Measurements from ENCODE around the gene B3GNT5. TPM values are rescaled to one million over a fixed set of nuclear protein-coding genes. Genes with fewer than 3 reads are reported as not detected.

B3GNT5 gene
- total RNA-seq, 1 experiment from 2014 or later: 19.7 TPM

GRCh38 chr3:183265834-183266417 is 12.9 kb downstream of the B3GNT5 start:
- Histone ChIP-seq H3K27me3 (no peaks in the 10 kb centered on the region), H3K36me3 (peaks cover 7% of the 10 kb centered on the region; the same call in 1 of the 2 replicates), H3K4me1 (peaks cover 26% of the 10 kb centered on the region), H3K4me3 (no peak overlapping the region), H3K27ac (peak overlapping the region; percentile 53), H3K9me3 (replicated peaks) (no peaks in the 10 kb centered on the region)
- DNase-seq: peak; percentile 69 to 70

GRCh38 chr3:183266454-183266853 is 13.4 kb downstream of the B3GNT5 start:
- Histone ChIP-seq H3K27ac (peak overlapping the region; percentile 53), H3K36me3 (peaks cover 8% of the 10 kb centered on the region; the same call in 1 of the 2 replicates), H3K4me1 (peaks cover 26% of the 10 kb centered on the region), H3K9me3 (replicated peaks) (no peaks in the 10 kb centered on the region), H3K27me3 (no peaks in the 10 kb centered on the region), H3K4me3 (no peak overlapping the region)
- no peak for DNase-seq

GRCh38 chr3:183267140-183267539 is 14.1 kb downstream of the B3GNT5 start:
- H3K27ac ChIP-seq: no peak overlapping the region
- no peak for DNase-seq
- H3K4me1 ChIP-seq: peaks cover 32% of the 10 kb centered on the region
- H3K9me3 ChIP-seq (replicated peaks): no peaks in the 10 kb centered on the region
- no peak overlapping the region for H3K4me3 ChIP-seq
- H3K36me3 ChIP-seq: peaks cover 10% of the 10 kb centered on the region; the same call in 1 of the 2 replicates
- no peaks in the 10 kb centered on the region for H3K27me3 ChIP-seq

GRCh38 chr3:183268366-183268765 is 15.3 kb downstream of the B3GNT5 start:
- Histone ChIP-seq H3K4me3 (no peak overlapping the region), H3K27ac (no peak overlapping the region), H3K4me1 (peaks cover 36% of the 10 kb centered on the region), H3K36me3 (peaks cover 10% of the 10 kb centered on the region; the same call in 1 of the 2 replicates), H3K9me3 (replicated peaks) (no peaks in the 10 kb centered on the region), H3K27me3 (no peaks in the 10 kb centered on the region)
- DNase-seq: no peak

- DNase-seq: no peak
- Histone ChIP-seq H3K27me3 (no peaks in the 10 kb centered on the region), H3K9me3 (replicated peaks) (no peaks in the 10 kb centered on the region)
These were observed 16.3 kb downstream of the B3GNT5 start for GRCh38 chr3:183269345-183269744.

GRCh38 chr3:183270344-183270743 is 17.3 kb downstream of the B3GNT5 start:
- Histone ChIP-seq H3K27me3 (no peaks in the 10 kb centered on the region), H3K36me3 (peaks cover 10% of the 10 kb centered on the region; the same call in 1 of the 2 replicates), H3K9me3 (replicated peaks) (no peaks in the 10 kb centered on the region), H3K27ac (no peak overlapping the region), H3K4me3 (no peak overlapping the region), H3K4me1 (peaks cover 34% of the 10 kb centered on the region)
- DNase-seq: no peak

More at GRCh38 chr3:183269345-183269744, 16.3 kb downstream of the B3GNT5 start:
- H3K27ac ChIP-seq: no peak overlapping the region
- peaks cover 10% of the 10 kb centered on the region; the same call in 1 of the 2 replicates for H3K36me3 ChIP-seq
- H3K4me1 ChIP-seq: peaks cover 36% of the 10 kb centered on the region
- H3K4me3 ChIP-seq: no peak overlapping the region

GRCh38 chr3:183272142-183272541 is 19.1 kb downstream of the B3GNT5 start:
- Histone ChIP-seq H3K9me3 (replicated peaks) (no peaks in the 10 kb centered on the region), H3K4me1 (peaks cover 32% of the 10 kb centered on the region), H3K27me3 (no peaks in the 10 kb centered on the region), H3K36me3 (peaks cover 10% of the 10 kb centered on the region; the same call in 1 of the 2 replicates), H3K27ac (no peak overlapping the region), H3K4me3 (no peak overlapping the region)
- DNase-seq: peak in 1 of 2 experiments; percentile 54

- no peak for DNase-seq
- H3K27ac ChIP-seq: no peak overlapping the region
- no peaks in the 10 kb centered on the region for H3K27me3 ChIP-seq
- H3K9me3 ChIP-seq (replicated peaks): no peaks in the 10 kb centered on the region
- H3K36me3 ChIP-seq: peaks cover 10% of the 10 kb centered on the region; the same call in 1 of the 2 replicates
- H3K4me3 ChIP-seq: no peak overlapping the region
- H3K4me1 ChIP-seq: peaks cover 27% of the 10 kb centered on the region
These were observed 19.7 kb downstream of the B3GNT5 start for GRCh38 chr3:183272791-183273190.

GRCh38 chr3:183274609-183275008 is 21.6 kb downstream of the B3GNT5 start:
- no peak overlapping the region for H3K4me3 ChIP-seq
- H3K9me3 ChIP-seq (replicated peaks): no peaks in the 10 kb centered on the region
- no peaks in the 10 kb centered on the region for H3K27me3 ChIP-seq
- H3K36me3 ChIP-seq: peaks cover 10% of the 10 kb centered on the region; the same call in 1 of the 2 replicates
- DNase-seq: no peak
- H3K4me1 ChIP-seq: peaks cover 21% of the 10 kb centered on the region
- H3K27ac ChIP-seq: no peak overlapping the region

GRCh38 chr3:183275418-183275817 is 22.4 kb downstream of the B3GNT5 start:
- Histone ChIP-seq H3K4me3 (no peak overlapping the region), H3K27ac (no peak overlapping the region), H3K9me3 (replicated peaks) (no peaks in the 10 kb centered on the region), H3K4me1 (peaks cover 21% of the 10 kb centered on the region), H3K27me3 (no peaks in the 10 kb centered on the region), H3K36me3 (peaks cover 6% of the 10 kb centered on the region; the same call in 1 of the 2 replicates)
- DNase-seq: peak; percentile 20 to 71

- Histone ChIP-seq H3K27ac (no peak overlapping the region), H3K9me3 (replicated peaks) (no peaks in the 10 kb centered on the region), H3K4me3 (no peak overlapping the region), H3K36me3 (peaks cover 3% of the 10 kb centered on the region; the same call in 1 of the 2 replicates), H3K27me3 (no peaks in the 10 kb centered on the region), H3K4me1 (peaks cover 21% of the 10 kb centered on the region)
- DNase-seq: no peak
These were observed 22.9 kb downstream of the B3GNT5 start for GRCh38 chr3:183275937-183276336.

GRCh38 chr3:183277260-183277659 is 24.2 kb downstream of the B3GNT5 start:
- H3K9me3 ChIP-seq (replicated peaks): no peaks in the 10 kb centered on the region
- H3K27me3 ChIP-seq: no peaks in the 10 kb centered on the region
- DNase-seq: no peak
- H3K4me3 ChIP-seq: no peak overlapping the region
- H3K27ac ChIP-seq: no peak overlapping the region
- peaks cover 18% of the 10 kb centered on the region for H3K4me1 ChIP-seq
- no peaks in the 10 kb centered on the region for H3K36me3 ChIP-seq

- peaks cover 14% of the 10 kb centered on the region for H3K4me1 ChIP-seq
- no peak for DNase-seq
- no peak overlapping the region for H3K27ac ChIP-seq
- H3K36me3 ChIP-seq: no peaks in the 10 kb centered on the region
- H3K9me3 ChIP-seq (replicated peaks): no peaks in the 10 kb centered on the region
- H3K27me3 ChIP-seq: no peaks in the 10 kb centered on the region
- no peak overlapping the region for H3K4me3 ChIP-seq
These were observed 25.5 kb downstream of the B3GNT5 start for GRCh38 chr3:183278479-183279088.

- no peaks in the 10 kb centered on the region for H3K27me3 ChIP-seq
- H3K4me1 ChIP-seq: peaks cover 14% of the 10 kb centered on the region
- no peaks in the 10 kb centered on the region for H3K36me3 ChIP-seq
- H3K27ac ChIP-seq: no peak overlapping the region
- H3K4me3 ChIP-seq: no peak overlapping the region
- peak; percentile 51 to 75 for DNase-seq
- no peaks in the 10 kb centered on the region for H3K9me3 ChIP-seq (replicated peaks)
These were observed 26.3 kb downstream of the B3GNT5 start for GRCh38 chr3:183279371-183279770.

- Histone ChIP-seq H3K4me1 (peaks cover 17% of the 10 kb centered on the region), H3K4me3 (no peak overlapping the region), H3K27ac (no peak overlapping the region), H3K36me3 (no peaks in the 10 kb centered on the region), H3K9me3 (replicated peaks) (no peaks in the 10 kb centered on the region), H3K27me3 (no peaks in the 10 kb centered on the region)
- DNase-seq: peak in 1 of 2 experiments; percentile 33
These were observed 28.2 kb downstream of the B3GNT5 start for GRCh38 chr3:183281126-183281797.
